HG03469 (cell line): ENCODE results near the gene TXNDC2.

Experiments
- ATAC-seq: cut with Tn5 transposase; IDR thresholded peaks from one replicate; pipeline ENCODE4 v1.9.1; 2021; ENCODE audit warnings: mild to moderate bottlenecking, moderate library complexity, moderate number of reproducible peaks; ENCODE audit not compliant: unreplicated experiment

Gene TXNDC2

DNA sequence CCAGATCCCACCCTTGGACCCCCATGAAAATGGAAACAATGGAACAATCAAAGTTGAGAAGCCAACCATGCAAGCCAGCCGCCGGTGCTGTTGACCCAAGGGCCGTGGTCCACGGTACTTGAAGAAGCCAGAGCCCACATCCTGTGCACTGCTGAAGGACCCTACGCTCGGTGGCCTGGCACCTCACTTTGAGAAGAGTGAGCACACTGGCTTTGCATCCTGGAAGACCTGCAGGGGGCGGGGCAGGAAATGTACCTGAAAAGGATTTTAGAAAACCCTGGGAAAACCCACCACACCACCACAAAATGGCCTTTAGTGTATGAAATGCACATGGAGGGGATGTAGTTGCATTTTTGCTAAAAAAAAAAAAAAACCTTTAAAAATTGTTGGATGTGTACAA, 26.5 kb upstream of the TXNDC2 start:
- no peak for ATAC-seq

DNA sequence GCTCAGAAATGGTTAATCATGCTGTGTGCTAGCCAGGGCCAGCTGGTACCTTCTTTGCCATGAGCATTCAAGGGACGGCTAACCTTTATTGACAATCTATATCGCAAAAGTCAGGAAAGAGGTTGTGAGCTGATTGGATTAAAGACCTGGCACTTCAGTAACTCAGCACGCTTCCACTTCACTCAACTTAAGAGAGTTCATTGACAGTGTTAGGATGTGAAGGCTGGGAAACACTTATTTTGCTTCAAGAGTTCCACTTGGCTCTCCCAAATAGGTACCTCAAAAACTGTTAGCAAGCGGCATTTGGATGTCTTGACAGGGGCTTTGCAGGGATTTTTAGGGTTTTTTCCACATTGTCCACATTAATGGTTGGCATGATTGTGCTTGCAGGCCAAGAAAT, 25.1 kb upstream of the TXNDC2 start:
- ATAC-seq: no peak

DNA sequence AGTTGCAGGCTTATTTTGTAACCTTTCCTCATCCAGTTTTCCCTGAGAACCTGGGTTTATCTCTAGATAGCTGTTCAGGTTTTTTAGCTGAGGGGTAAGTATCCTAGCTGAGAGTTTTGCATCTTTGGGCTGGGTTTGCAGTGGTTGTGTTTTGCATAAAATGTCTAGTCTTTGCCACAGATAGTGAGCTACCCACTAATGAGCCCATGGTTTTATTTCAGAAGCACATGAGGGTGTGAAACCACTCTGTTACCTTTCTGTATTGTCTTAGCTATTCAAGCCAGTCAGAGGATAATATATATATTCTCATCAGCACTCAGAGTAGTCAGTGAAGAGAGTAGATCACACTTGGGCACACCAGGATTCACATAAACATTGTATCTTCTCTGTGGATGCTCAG, 24.6 kb upstream of the TXNDC2 start:
- peak; percentile 80 for ATAC-seq

DNA sequence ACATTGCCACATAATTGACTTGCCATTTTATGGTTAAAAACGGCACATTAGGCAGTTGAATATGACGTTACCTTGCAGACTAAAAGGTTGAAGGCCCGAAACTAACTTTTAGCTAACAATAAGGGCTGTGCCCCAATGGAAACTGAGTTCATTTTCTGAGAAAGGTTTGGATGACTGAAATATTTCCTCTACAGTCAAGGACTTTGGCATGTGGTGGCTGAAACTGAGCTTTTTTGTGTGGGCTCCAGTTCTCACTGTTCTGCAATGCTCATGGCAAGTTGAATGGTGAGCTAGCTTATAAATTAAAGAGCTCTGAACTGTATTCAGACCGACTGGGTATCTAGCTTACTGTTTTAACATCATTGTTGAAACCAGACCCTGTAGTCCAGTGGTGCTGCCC, 23.8 kb upstream of the TXNDC2 start:
- peak; percentile 39 for ATAC-seq

DNA sequence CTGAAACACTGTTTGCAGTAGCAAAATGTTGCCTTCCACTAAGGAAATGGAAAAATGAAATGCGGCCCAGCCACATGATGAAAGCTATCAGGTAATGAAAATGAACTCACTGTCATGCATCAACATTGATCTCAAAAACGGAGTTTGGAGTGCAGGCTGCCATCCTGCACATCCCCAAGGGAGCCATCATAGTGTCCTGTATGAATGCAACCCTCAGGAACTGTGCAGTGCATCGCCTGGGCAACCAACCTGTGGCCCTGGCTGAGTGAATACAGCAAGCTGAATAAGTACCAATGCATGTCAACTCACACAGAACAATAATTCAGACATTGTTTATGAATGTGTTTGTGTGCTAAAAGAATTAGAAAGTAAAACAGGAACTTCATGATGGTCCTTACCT, 23.1 kb upstream of the TXNDC2 start:
- ATAC-seq: no peak

DNA sequence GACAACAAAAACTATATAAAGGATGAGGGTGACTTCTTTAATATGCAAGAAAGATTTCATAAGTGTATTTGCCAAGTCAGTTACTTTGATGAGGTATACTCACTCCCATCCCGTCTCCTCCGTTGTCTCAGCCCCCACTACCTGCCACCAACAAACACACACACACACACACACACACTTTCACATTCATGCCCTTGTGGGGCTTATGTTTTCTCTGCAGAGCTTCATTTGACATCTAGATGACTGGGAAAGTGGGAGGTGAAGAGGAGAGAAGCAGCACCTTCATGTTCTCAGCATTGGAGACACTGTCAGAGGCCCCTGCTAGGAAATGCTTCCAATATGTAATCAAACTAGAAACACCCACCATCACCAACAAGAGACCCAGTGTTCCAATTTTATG, 22.5 kb upstream of the TXNDC2 start:
- ATAC-seq: no peak

DNA sequence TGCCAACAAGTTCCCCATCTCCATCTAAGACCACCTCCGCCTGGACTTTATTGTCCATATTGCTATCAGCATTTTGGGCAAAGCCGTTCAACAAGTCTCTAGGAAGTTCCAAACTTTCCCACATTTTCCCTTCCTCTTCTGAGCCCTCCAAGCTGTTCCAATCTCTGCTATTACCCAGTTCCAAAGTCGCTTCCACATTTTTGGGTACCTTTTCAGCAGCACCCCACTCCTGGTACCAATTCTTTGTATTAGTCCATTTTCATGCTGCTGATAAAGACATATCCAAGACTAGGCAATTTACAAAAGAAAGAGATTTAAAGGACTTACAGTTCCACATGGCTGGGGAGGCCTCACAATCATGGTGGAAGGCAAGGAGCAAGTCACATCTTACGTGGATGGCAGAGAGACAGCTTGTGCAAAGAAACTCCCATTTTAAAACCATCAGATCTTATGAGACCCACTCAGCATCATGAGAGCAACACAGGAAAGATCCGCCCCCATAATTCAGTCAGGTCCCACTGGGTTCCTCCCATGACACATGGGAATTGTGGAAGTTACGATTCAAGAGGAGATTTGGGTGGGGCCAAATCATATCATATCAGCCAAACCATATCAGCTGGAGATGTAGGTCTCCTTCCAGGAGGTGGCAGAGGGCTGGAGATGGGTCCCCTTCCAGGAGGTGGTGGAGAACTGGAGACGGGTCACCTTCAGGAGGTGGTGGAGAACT, 19.8 kb upstream of the TXNDC2 start:
- no peak for ATAC-seq

DNA sequence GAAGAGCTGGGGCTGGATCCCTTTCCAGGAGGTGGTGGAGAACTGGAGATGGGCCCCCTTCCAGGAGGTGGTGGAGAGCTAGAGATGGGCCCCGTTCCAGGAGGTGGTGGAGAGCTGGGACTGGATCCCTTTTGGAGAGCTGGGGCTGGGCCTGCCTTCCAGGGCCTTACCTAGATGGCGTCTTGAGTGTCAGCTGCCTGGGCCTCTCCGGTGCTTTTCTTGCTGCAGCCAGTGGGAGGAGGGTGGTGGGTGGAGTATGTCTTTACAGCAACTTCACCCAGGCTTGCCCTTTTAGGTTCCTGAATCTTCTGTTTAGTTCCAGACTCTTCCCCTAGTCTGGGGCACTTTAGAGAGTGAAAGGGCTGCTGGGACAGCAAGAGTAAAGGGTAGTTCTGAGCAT, 19.1 kb upstream of the TXNDC2 start:
- ATAC-seq: no peak

DNA sequence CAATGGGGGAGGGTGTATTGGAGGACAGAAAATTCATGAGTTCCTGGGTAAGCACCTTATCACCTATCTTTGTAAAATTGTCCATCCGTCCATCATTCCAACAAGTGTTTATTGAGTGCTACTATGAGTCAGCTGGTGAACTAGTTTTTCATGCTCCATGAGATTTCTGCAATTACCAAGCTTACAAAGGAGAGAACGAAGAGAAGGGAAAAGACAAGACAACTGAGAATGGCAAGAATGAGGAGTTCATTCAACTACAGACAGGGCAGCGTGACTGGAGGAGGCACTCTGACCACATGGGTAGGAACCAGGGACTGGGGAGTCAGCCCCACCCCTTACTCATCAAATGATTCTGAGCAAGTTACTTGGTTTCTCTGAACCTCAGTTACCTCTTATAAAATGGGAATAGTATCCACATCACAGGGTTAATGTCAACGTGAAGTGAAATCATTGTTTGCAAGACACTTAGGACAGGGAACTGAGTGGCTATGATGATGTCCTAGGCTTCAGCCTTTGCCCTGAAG, 18.6 kb upstream of the TXNDC2 start:
- ATAC-seq: no peak

DNA sequence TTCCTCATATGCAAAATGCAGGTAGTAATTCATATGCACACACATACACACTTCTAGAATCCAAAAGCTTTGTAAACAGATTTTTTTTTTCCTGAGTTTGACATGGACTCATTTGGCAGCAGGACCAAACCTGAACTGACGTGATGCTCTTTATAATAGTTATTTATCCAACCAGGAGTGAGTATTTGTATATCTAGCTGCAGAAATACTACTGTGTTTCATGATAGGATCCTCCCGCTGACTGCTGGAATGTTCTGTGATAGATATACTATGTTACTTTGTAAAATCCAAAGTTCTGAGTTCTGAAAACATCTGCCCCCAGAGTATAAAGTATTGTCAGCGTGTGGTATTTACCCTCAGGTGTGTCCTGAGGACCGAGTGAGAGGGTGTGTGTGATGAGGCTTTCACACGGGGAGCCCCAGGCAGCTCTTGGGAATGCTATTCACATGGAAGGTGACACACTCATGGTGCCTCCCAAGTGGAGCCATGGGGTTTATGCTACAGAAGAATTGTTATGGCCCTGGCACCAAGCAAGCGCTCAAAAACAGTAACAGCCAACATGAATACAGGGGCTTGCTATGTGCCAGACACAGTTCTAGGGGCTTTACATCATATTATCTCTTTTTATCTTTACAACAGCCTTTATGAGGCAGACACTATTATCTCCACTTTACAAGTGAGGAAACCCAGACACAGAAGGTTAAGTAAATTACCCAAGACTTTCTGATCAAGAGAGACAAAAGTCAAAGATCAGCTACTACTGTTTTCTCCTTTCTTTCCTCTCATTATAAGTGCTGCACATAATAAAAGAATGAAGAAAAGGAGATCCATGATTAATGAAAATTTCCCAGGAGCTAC, 16.7 kb upstream of the TXNDC2 start:
- ATAC-seq: no peak

DNA sequence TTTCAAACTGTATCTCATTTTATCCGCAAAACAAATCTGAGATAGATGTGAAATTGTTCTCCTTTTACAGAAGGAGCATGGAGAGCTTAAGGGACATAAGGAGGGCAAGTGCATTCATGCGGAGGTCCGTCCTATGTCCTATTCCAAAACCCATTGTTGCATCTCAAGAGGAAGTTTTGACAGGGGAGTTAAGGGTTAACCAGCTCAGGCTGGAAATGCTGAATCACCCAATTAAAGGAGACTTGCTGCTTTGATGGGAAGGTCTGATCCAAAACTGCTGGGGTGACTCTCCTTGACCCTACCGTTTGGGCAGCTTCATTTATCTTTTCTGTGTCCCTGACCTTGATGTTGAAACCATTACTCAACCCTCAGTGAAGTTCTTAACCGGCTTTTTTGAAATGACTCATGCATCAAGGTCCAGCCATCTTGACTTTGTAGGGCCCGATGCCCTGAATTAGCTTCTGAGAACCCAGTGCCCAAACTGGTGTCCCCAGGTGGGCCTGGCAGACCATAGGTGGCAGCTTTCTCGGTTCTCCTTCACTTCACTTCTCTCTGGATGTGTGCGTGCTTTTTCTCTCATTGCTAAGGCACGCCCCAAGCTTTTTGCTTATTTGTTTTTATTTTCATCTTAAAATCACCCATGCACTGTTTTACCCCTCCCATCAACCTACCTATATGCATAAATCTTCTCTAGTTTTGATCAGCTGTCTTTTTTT, 15.9 kb upstream of the TXNDC2 start:
- ATAC-seq: peak; percentile 62

DNA sequence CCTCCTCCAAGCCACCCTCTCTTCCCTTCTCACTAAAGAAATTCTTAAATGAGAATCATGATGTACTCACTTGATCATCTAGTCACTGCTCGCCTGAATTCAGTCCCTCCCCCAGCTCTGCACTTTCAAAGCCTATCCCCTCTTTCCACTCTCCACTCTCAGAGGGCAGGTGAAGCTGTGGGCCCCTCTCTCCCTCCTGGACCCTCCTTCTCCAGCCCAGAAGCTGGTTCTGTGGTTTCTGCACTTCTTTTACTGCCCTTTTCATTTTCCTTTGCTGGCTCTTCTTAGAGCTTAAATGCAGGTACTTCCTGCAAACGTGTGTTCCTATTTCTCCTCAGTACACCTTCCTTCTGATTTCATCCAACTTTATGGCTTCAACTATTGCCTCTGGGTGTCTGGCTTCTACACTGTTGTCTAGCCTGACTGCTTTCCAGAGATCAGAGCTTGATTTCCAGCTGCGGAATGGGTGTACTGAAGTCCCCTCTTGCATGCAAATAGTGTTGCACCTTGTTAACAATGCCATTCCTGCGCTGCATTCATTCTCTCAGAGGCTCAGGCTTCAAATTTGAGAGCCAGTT, 15.3 kb upstream of the TXNDC2 start:
- ATAC-seq: no peak

DNA sequence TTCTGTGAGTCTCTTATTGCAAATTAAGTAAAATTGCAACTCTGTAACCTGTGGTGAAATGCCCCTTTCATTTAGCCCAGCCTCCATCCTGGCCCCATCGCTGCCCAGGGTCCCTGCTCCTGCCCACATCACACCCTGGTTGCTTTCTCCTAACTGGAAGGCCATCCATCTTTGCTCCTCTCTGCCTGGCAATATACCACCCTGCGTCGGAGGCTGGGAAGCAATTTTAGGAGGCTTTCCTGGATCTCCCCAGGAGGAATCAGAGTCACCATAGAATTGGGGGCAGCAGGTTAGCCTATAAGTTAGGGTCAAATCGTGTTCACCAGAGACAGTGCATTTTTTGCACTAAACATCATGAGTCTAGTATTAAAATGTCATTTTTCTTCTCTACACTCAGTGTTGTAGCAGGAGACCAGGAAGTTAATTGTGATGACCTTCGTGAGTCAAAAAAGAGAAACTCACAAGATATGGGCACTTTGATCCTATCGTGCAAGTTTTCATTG, 14.5 kb upstream of the TXNDC2 start:
- no peak for ATAC-seq

DNA sequence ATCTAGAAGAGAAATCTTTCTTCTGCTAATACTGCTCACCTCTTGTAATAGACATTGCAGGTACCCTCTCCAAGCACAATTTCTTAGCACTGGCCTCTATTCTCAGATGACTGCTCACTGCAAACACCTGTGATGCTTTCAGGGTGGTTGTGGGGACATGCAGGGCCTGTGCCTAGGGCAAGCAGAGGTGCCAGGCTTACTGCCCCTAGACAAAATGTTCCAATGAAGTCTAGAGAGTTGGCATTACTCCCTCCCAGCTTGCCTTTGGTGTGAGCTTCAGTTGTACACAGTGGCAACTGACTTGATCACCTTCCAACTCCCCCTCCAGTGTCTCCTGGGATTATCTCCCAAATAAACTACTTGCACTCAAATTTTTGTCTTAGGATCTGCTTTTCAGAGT, 12.9 kb upstream of the TXNDC2 start:
- no peak for ATAC-seq

DNA sequence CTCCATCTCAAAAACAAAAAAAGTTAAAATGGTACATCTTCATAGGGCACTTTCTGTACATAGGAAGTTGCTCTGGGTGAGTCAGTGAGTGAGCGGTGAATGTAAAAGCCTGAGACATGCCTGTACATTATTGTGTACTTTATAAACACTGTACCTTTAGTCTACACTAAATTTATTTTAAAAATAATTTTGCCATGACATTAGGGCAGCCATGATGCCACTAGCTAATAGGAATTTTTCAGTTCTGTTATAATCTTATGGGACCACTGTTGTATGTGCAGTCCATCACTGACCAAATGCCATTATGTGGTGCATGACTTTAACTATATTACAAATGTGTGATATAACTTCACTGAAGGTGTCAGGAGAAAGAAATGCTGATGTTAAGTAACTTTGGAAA, 11.0 kb upstream of the TXNDC2 start:
- ATAC-seq: no peak

DNA sequence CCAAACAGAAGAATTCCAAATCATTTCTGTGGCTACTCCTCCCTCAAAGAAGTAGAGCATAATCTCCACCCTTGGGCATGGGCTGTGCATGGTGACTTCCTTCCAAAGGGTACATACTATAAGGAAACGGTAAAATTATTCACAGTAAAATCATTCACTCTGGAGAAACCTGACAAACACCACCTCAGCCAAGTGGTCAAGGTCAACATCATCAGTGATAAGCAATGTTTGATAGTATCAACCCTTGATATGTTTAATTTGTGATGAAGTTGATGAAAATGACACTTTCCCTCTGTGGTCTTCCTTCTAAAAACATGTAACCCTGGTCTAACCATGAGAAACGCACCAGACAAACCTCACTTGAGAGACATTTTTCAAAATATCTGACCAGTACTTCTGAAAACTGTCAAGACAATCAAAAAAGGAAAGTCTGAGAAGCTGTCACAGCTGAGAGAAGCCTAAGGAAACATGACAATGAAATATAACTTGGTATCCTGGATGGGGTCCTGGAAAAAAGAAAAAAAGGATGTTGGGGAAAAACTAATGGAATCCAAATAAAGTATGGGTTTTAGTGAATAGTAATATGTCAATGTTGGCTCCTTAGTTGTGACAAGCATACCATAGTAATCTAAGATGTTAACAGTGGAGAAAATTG, 9.4 kb upstream of the TXNDC2 start:
- no peak for ATAC-seq

DNA sequence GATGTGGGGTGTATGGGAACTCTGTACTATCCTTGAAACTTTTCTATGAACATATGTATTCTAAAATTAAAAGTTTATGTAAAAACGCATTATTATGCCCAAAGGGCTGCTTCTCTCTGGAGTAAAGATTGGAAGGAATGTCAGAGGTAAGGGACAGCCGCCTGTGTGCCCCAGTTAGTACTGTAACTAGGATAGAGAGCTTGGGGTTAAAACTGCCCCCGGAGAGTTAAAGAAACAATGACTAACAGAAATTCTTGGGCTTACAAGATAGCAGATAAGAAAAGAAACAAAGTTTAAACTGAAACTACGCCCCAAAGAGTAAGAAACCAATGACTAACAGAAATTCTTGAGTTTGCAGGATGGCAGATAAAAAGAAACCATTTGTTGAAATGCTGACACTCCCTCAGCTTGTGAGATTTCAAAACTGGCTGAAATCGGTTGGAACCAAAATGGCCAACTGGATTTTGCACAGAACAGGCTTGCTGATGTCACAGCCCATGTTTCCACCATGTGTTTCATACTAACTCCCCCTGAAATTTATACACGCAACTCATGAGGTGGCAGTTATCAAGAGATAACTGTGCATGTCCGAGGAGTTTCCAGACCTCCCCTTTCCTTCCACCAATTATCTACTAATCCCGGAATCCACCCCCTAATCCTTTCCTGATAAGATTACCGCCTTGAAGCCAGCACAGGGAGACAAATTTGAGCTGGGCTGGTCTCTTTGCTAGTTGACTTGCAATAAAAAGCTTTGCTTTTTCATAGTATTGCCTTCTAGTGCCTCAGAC, 8.7 kb upstream of the TXNDC2 start:
- ATAC-seq: no peak

DNA sequence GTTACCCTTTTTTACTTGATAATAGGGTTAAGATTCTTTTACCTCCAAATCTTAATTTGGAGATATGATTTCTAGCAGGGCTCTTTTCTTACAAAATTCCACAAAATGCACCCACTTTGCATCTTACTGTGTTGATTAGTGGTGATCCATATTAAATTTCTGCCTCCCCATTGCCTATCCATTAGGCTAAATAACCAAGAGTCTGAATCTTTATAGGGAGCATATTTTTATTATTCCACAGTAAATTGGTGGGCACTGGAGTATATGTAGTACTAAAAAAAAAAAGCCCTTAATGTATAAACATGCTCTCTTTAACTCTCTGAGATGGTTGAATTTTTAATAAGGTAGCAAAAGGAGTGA, 8.1 kb upstream of the TXNDC2 start:
- no peak for ATAC-seq

DNA sequence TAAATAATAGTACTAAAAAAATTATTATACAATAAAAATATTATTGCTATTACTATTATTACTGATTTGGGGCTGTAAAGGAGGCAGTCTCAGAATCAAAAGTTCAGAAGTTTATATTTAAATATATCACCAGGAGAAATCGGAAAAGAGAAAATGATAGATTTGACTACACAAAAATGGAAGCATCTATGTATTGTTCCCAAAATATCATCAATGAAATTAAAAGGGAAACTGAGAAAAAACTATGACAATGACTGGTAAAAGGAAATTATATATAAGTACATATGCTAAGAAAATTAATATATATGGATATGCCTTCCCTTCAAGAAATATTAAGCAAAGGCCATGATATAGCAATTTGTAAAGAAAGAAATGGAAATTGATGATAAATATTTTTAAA, 7.7 kb upstream of the TXNDC2 start:
- ATAC-seq: no peak

DNA sequence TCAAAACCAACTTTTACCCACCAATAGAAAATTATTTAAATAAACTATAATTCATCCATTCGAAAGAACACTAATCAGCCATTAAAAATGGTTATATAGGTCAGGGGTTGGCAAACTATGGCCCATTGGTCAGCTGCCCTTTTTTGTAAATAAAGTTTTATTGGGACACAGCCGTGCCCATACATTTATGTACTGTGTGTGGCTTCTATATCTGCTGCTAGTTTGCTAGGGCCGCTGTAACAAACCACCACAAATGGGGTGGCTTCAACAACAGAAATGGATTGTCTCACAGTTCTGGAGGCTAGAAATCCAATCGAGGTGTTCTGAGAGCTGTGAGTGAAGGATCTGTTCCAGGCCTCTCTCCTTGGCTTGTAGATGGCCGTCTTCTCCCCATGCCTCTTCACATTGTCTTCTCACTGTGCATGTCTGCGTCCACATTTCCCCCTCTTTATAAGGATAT, 7.0 kb upstream of the TXNDC2 start:
- no peak for ATAC-seq
